Transverse colon (tissue), 4 donors: Measurements from ENCODE around the gene SORCS3. TPM values are rescaled to one million over a fixed set of nuclear protein-coding genes. Genes with fewer than 3 reads are reported as not detected.
"Not testable (repeated sequence)": the region's sequence is repeated elsewhere in the genome, so short reads cannot be mapped to it uniquely, and the experiment has no call there.

Experiments
- DNase-seq: peaks from one replicate; pipeline ENCODE4 v3.0.0-alpha.2; 2019
- H3K27ac ChIP-seq, 4 donors: fragments of 200-600 bp; sonication (generic); 2 replicates each; pipeline ENCODE4 v1.5.1; 2016 to 2018; ENCODE audit warnings: inconsistent platforms in 4 of 4
- H3K27me3 ChIP-seq: fragments of 200-600 bp; sonication (generic); 2 replicates; pipeline ENCODE4 v1.5.1; 2017; ENCODE audit warnings: inconsistent platforms
- H3K36me3 ChIP-seq, 4 donors: fragments of 200-600 bp; sonication (generic); 2 replicates each; pipeline ENCODE4 v1.5.1; 2017 to 2019; ENCODE audit warnings: inconsistent platforms in 4 of 4
- H3K4me1 ChIP-seq, 4 donors: fragments of 200-600 bp; sonication (generic); 2 replicates each; pipeline ENCODE4 v1.5.1; 2017 to 2020; ENCODE audit warnings: inconsistent platforms in 4 of 4
- H3K4me3 ChIP-seq, 4 donors: fragments of 200-600 bp; sonication (generic); 1 replicate in 1 of 4; 2 replicates in 3 of 4; pipeline versions ENCODE4 v1.5.1 to v1.6.1; 2017 to 2019; ENCODE audit warnings: inconsistent platforms in 4 of 4
- H3K9me3 ChIP-seq, 2 donors: fragments of 200-600 bp; sonication (generic); 2 replicates each; pipeline ENCODE4 v1.5.1; 2017 to 2019; ENCODE audit warnings: inconsistent platforms in 2 of 2
- CTCF ChIP-seq, 5 experiments: fragments of 200-600 bp in 3 of 5; fragments of 450-650 bp in 2 of 5; sonication (generic) in 3 of 5; IDR thresholded peaks; 1 replicate in 2 of 5; 2 replicates in 3 of 5; pipeline ENCODE4 v1.5.1; 2016 to 2017; ENCODE audit warnings: antibody characterized with exemption in 5 of 5, inconsistent platforms in 3 of 5, mild to moderate bottlenecking in 2 of 5, moderate library complexity in 1 of 5
- EP300 ChIP-seq: sonication (generic); formaldehyde crosslinking; IDR thresholded peaks from one replicate; pipeline ENCODE4 v1.6.1; 2017; ENCODE audit warnings: antibody characterized with exemption, low read depth
- POLR2A ChIP-seq: fragments of 450-650 bp; IDR thresholded peaks from one replicate; pipeline ENCODE4 v1.6.1; 2016; ENCODE audit warnings: antibody characterized with exemption, mild to moderate bottlenecking, moderate library complexity
- POLR2AphosphoS5 ChIP-seq, 3 donors: sonication (generic); formaldehyde crosslinking; IDR thresholded peaks; one replicate each; pipeline ENCODE4 v1.6.1; 2016; ENCODE audit warnings: antibody characterized with exemption in 3 of 3
- WGBS, 2 donors: methylation state at CpG; one replicate each; pipeline ENCODE4 v1.1.5; 2018; ENCODE audit warnings: low coverage in 1 of 2; 5-methylcytosine and 5-hydroxymethylcytosine counted together
- in situ Hi-C, 4 donors: fragments of 200-750 bp; cut with MboI; loops; one replicate each; pipeline versions ENCODE4 v1.15.0 to v1.15.1; 2017; ENCODE audit warnings: low sequenced_read_pairs in 3 of 4, low pct_ligation_motif_present in 1 of 4, low pct_unique_long_range_greater_than_20kb in 1 of 4
- intact Hi-C: fragments of 100-400 bp; cut with DNase I; formaldehyde crosslinking; loops from one replicate; pipeline ENCODE4 v1.15.1; 2023; ENCODE audit warnings: low total_unique reads
- total RNA-seq, 4 donors: library from RNA; depleted of rRNA; stranded (reverse); fragments of >200 nt; gene quantifications; one replicate each; pipeline ENCODE4 v1.1.0, GENCODE V29; 2016

SORCS3 gene
- total RNA-seq, 4 donors from 2014 or later, result 0.14 to 0.32 TPM; not detected in 2

- TF ChIP-seq POLR2AphosphoS5 (IDR thresholded peaks at IDR 0.05) (no peak), EP300 (no peak), POLR2A (no peak), CTCF (IDR thresholded peaks at IDR 0.05) (no peak)
- H3K4me1 ChIP-seq, result no peaks in the 10 kb centered on the region
- H3K9me3 ChIP-seq, result no peaks in the 10 kb centered on the region
- WGBS, 2 donors, result 21% methylated on average over 1 of the region's 1 CpG; no CpG with 5 or more reads in 1 of the 2 donors
- no peak overlapping the region for H3K27ac ChIP-seq
- H3K27me3 ChIP-seq, result no peaks in the 10 kb centered on the region
- H3K4me3 ChIP-seq, result no peak overlapping the region
- no peaks in the 10 kb centered on the region for H3K36me3 ChIP-seq
- intact Hi-C loops (no loop called here), in situ Hi-C loops (no loop called here)
- no peak for DNase-seq
Observed at GRCh38 chr10:104690959-104691358, 49.9 kb downstream of the SORCS3 start.

GRCh38 chr10:104694074-104694473, 53.0 kb downstream of the SORCS3 start:
- Histone ChIP-seq H3K27ac (no peak overlapping the region), H3K9me3 (no peaks in the 10 kb centered on the region), H3K27me3 (no peaks in the 10 kb centered on the region), H3K36me3 (no peaks in the 10 kb centered on the region), H3K4me3 (no peak overlapping the region), H3K4me1 (no peaks in the 10 kb centered on the region)
- intact Hi-C loops (no loop called here), in situ Hi-C loops (no loop called here)
- 29% methylated on average over 1 of the region's 1 CpG; no CpG with 5 or more reads in 1 of the 2 donors for WGBS, 2 donors
- TF ChIP-seq CTCF (IDR thresholded peaks at IDR 0.05) (no peak), POLR2A (no peak), EP300 (no peak)
- DNase-seq, result no peak

GRCh38 chr10:104703262-104703661, 62.2 kb downstream of the SORCS3 start:
- DNase-seq, H3K27ac ChIP-seq, H3K27me3 ChIP-seq, H3K9me3 ChIP-seq, in situ Hi-C loops, intact Hi-C loops, H3K4me1 ChIP-seq, H3K36me3 ChIP-seq, H3K4me3 ChIP-seq: not testable (repeated sequence)
- 79 to 90% methylated on average over 4 of the region's 4 CpGs for WGBS, 2 donors

GRCh38 chr10:104706886-104707285, 65.8 kb downstream of the SORCS3 start:
- Histone ChIP-seq H3K4me3 (no peak overlapping the region), H3K27ac (no peak overlapping the region), H3K9me3 (no peaks in the 10 kb centered on the region), H3K4me1 (no peaks in the 10 kb centered on the region), H3K36me3 (no peaks in the 10 kb centered on the region), H3K27me3 (no peaks in the 10 kb centered on the region)
- intact Hi-C loops, result no loop called here
- DNase-seq, result no peak
- TF ChIP-seq POLR2A (no peak), POLR2AphosphoS5 (IDR thresholded peaks at IDR 0.05) (no peak), CTCF (IDR thresholded peaks at IDR 0.05) (no peak), EP300 (no peak)
- WGBS, 2 donors, result 67 to 77% methylated on average over 4 of the region's 4 CpGs
- in situ Hi-C loops, result no loop called here
